ENCODE measurements around the gene KPNB1.

KPNB1 gene

DNA sequence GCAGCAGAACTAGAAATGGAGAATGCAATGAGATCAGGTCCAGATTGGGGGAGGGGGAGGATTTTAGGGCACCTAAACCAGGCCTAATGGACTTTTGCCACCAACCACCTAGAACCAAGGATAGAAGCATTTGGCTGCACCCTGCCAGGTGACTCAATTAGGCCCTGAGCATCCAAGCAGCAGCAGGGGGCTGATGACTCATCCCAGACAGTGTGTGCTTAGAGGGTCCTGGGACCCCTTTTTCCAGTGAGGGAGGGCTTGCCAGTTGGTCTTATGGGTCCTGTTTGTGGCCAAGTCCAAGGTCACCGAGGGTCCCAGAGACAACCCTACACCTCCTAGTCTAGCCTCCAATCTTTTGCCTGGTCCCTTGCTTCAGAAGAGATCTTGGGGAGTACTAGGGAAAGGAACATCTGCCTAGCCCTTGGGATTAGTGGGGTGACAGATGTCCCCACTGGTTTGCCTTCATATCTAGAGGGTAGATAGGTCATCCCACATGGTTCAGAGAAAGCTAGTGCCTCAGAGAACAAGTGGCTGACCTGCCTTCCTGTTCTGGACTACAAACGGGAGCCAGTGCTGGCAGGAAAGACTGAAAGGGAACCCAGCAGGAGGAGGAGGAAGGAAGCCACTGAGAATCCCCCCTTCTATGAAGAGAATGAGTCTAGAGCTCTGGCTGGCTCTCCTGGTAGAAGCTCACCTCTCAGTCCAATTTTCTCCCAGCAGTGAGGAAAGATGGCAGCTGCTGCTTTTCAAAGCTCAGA lies 42.6 kb downstream of the KPNB1 start:
- Histone ChIP-seq H3K27me3 (ENCODE audit: insufficient read depth, poor library complexity, severe bottlenecking) (no peaks in the 10 kb centered on the region), H3K4me3 (replicated peaks; ENCODE audit: insufficient read depth, low read length) (no peak overlapping the region), H3K27ac (replicated peaks) (peak overlapping the region; percentile 41; the same call in 1 of the 2 replicates)
- TF ChIP-seq POLR2AphosphoS5 (IDR thresholded peaks at IDR 0.05; ENCODE audit: low read depth) (no peak), REST (IDR thresholded peaks at IDR 0.05; ENCODE audit: insufficient replicate concordance, low read depth) (no peak), SPI1 (IDR thresholded peaks at IDR 0.05; ENCODE audit: borderline replicate concordance, low read depth) (no peak), GABPA (IDR thresholded peaks at IDR 0.05; ENCODE audit: low read depth) (no peak), CTCF (IDR thresholded peaks at IDR 0.05; ENCODE audit: insufficient read depth, low read length) (no peak)
- DNase-seq (ENCODE audit: low read depth in 1 of 2, low spot score in 1 of 2): no peak

GRCh38 chr17:47692895-47693730 lies 43.4 kb downstream of the KPNB1 start:
- DNase-seq (ENCODE audit: low read depth in 1 of 2, low spot score in 1 of 2): peak in 1 of 2 experiments; percentile 41
- Histone ChIP-seq H3K27me3 (ENCODE audit: insufficient read depth, poor library complexity, severe bottlenecking) (no peaks in the 10 kb centered on the region), H3K4me3 (replicated peaks; ENCODE audit: insufficient read depth, low read length) (peak overlapping the region; percentile 71), H3K27ac (replicated peaks) (peak overlapping the region; percentile 41)
- TF ChIP-seq CTCF (IDR thresholded peaks at IDR 0.05; ENCODE audit: insufficient read depth, low read length) (no peak), REST (IDR thresholded peaks at IDR 0.05; ENCODE audit: insufficient replicate concordance, low read depth) (no peak), POLR2AphosphoS5 (IDR thresholded peaks at IDR 0.05; ENCODE audit: low read depth) (no peak), SPI1 (IDR thresholded peaks at IDR 0.05; ENCODE audit: borderline replicate concordance, low read depth) (peak; percentile 36; the same call in 1 of the 2 replicates), GABPA (IDR thresholded peaks at IDR 0.05; ENCODE audit: low read depth) (no peak)

- H3K27ac ChIP-seq (replicated peaks): peak within 1 kb of the TSS; percentile 90
- peak; percentile 79 to 81 for DNase-seq (ENCODE audit: low read depth in 1 of 2, low spot score in 1 of 2)
- H3K27me3 ChIP-seq (ENCODE audit: insufficient read depth, poor library complexity, severe bottlenecking): no peaks in the 10 kb centered on the region
- peak within 1 kb of the TSS; percentile 71 for H3K4me3 ChIP-seq (replicated peaks; ENCODE audit: insufficient read depth, low read length)
- TF ChIP-seq SPI1 (IDR thresholded peaks at IDR 0.05; ENCODE audit: borderline replicate concordance, low read depth): no peak
- TF ChIP-seq REST (IDR thresholded peaks at IDR 0.05; ENCODE audit: insufficient replicate concordance, low read depth): no peak
- TF ChIP-seq CTCF (IDR thresholded peaks at IDR 0.05; ENCODE audit: insufficient read depth, low read length): no peak
- no peak; the same call in 1 of the 2 replicates for TF ChIP-seq POLR2AphosphoS5 (IDR thresholded peaks at IDR 0.05; ENCODE audit: low read depth)
- TF ChIP-seq GABPA (IDR thresholded peaks at IDR 0.05; ENCODE audit: low read depth): no peak
Observed at GRCh38 chr17:47693731-47694580, 44.2 kb downstream of the KPNB1 start, which contains the start of gene TBKBP1. TBKBP1 (plus strand) TSS chr17:47694161; CDS start chr17:47696113, 1,952 bp downstream.
